GM12878 (cell line): Measurements from ENCODE around the gene BCL2. TPM values are rescaled to one million over a fixed set of nuclear protein-coding genes. Genes with fewer than 3 reads are reported as not detected.

Source experiments
- ATAC-seq: fragments of 200-7000 bp; cut with Tn5 transposase; 3 replicates; pipeline ENCODE4 v1.9.1; 2020; ENCODE audit warnings: mild to moderate bottlenecking, moderate library complexity
- BruUV-seq: library from RNA; stranded (reverse); fragments of 400-500 nt; replicated peaks from 2 replicates; lab custom pipeline; 2021; lab: Mats Ljungman, UMichigan
- CTCF ChIA-PET: fragments of 300-600 bp; sonication (Branson Sonifier 250); formaldehyde crosslinking; extraction: SDS; loops from one replicate; lab custom pipeline; 2021; ENCODE audit warnings: inconsistent platforms; lab: Yijun Ruan, JAX
- POLR2A ChIA-PET: fragments of 350-600 bp; formaldehyde crosslinking; extraction: SDS; loops from one replicate; lab custom pipeline; 2021; ENCODE audit warnings: inconsistent platforms; lab: Charles Lee
- RAD21 ChIA-PET: fragments of 300-600 bp; sonication (Branson Sonifier 250); formaldehyde crosslinking; loops from one replicate; lab custom pipeline; 2023; ENCODE audit warnings: antibody characterized with exemption; ENCODE audit not compliant: unreplicated experiment; lab: Charles Lee
- SMC1A ChIA-PET: fragments of 300-600 bp; sonication (Branson Sonifier 250); formaldehyde crosslinking; loops from one replicate; lab custom pipeline; 2023; ENCODE audit not compliant: unreplicated experiment, uncharacterized antibody; lab: Charles Lee
- DNase-seq: peaks from one replicate; pipeline ENCODE4 v3.0.0-alpha.2; 2011; ENCODE audit warnings: low read depth, low spot score
- FAIRE-seq: peaks from 3 replicates; lab custom pipeline; 2011; peaks lifted over from hg19 to GRCh38; lab: Jason Lieb, UNC
- H2AFZ ChIP-seq: 2 replicates; pipeline ENCODE4 v1.6.0; 2011; ENCODE audit warnings: low read depth, low read length, control low read depth; ENCODE audit not compliant: control insufficient read depth
- H3K27ac ChIP-seq: 2 replicates; pipeline ENCODE4 v1.5.1; 2011; ENCODE audit warnings: control low read depth; ENCODE audit not compliant: control insufficient read depth, insufficient read depth
- H3K27me3 ChIP-seq, 2 experiments: replicated peaks in 1 of 2; 2 replicates each; pipeline versions ENCODE4 v1.6.0 to v1.6.1; 2011; ENCODE audit warnings: low read length in 1 of 2; ENCODE audit not compliant: control insufficient read depth in 2 of 2, insufficient read depth in 2 of 2
- H3K36me3 ChIP-seq, 2 experiments: 2 replicates each; pipeline ENCODE4 v1.5.1; 2011; ENCODE audit warnings: low read length in 1 of 2; ENCODE audit not compliant: control insufficient read depth in 2 of 2, insufficient read depth in 2 of 2
- H3K4me1 ChIP-seq: 2 replicates; pipeline ENCODE4 v1.6.1; 2011; ENCODE audit warnings: mild to moderate bottlenecking, low read length, moderate library complexity, mixed read lengths; ENCODE audit not compliant: control insufficient read depth, insufficient read depth
- H3K4me2 ChIP-seq: 2 replicates; pipeline ENCODE4 v1.6.0; 2011; ENCODE audit warnings: control low read depth; ENCODE audit not compliant: control insufficient read depth, insufficient read depth
- H3K4me3 ChIP-seq: fragments of 200-600 bp; sonication (generic); 2 replicates; pipeline ENCODE4 v1.5.1; 2016
- H3K79me2 ChIP-seq: 2 replicates; pipeline ENCODE4 v1.6.0; 2011; ENCODE audit warnings: low read length; ENCODE audit not compliant: control insufficient read depth, insufficient read depth
- H3K9ac ChIP-seq: 2 replicates; pipeline ENCODE4 v1.8.0; 2011; ENCODE audit warnings: low read length, control low read depth, mixed read lengths; ENCODE audit not compliant: control insufficient read depth, insufficient read depth
- H3K9me3 ChIP-seq: replicated peaks from 3 replicates; pipeline ENCODE4 v1.5.1; 2011; ENCODE audit warnings: mild to moderate bottlenecking, low read length; ENCODE audit not compliant: control insufficient read depth, insufficient read depth
- H4K20me1 ChIP-seq: 2 replicates; pipeline ENCODE4 v1.6.0; 2011; ENCODE audit not compliant: control insufficient read depth, insufficient read depth
- BACH1 ChIP-seq: fragments of 450-650 bp; IDR thresholded peaks from 2 replicates; pipeline ENCODE4 v1.6.1; 2017; ENCODE audit warnings: mild to moderate bottlenecking, borderline replicate concordance
- BCL3 ChIP-seq: IDR thresholded peaks from 2 replicates; pipeline ENCODE4 v1.6.1; 2011; ENCODE audit warnings: borderline replicate concordance, low read depth, mild to moderate bottlenecking, moderate library complexity, low read length; ENCODE audit not compliant: insufficient read depth, poor library complexity, severe bottlenecking
- CHD4 ChIP-seq: fragments of 200-600 bp; sonication (generic); IDR thresholded peaks from 2 replicates; pipeline ENCODE4 v1.6.1; 2016; ENCODE audit warnings: mild to moderate bottlenecking
- CREB1 ChIP-seq: IDR thresholded peaks from 2 replicates; pipeline ENCODE4 v1.6.1; 2012; ENCODE audit warnings: low read depth, mild to moderate bottlenecking, inconsistent platforms
- ELK1 ChIP-seq: IDR thresholded peaks from 2 replicates; pipeline ENCODE4 v1.6.1; 2012; ENCODE audit warnings: low read depth, low read length, improper control_type of control experiment
- EP300 ChIP-seq, 2 experiments: fragments of 150-350 bp in 1 of 2; IDR thresholded peaks; 2 replicates each; pipeline ENCODE4 v1.6.1; 2011 to 2012; ENCODE audit warnings: low read depth in 2 of 2, low read length in 2 of 2, borderline replicate concordance in 1 of 2, improper control_type of control experiment in 1 of 2, inconsistent platforms in 1 of 2; ENCODE audit not compliant: control insufficient read depth in 1 of 2
- EZH2 ChIP-seq: IDR thresholded peaks from 2 replicates; pipeline ENCODE4 v1.6.1; 2012; ENCODE audit warnings: low read depth, mild to moderate bottlenecking, control low read depth, inconsistent platforms, low read length, borderline replicate concordance; ENCODE audit not compliant: control insufficient read depth
- IKZF1 ChIP-seq: fragments of 450-650 bp; conservative IDR thresholded peaks from 2 replicates; pipeline ENCODE4 v1.6.1; 2017; ENCODE audit warnings: antibody characterized with exemption, mild to moderate bottlenecking
- MXI1 ChIP-seq: fragments of 150-350 bp; IDR thresholded peaks from 2 replicates; pipeline ENCODE4 v1.6.1; 2011; ENCODE audit warnings: low read depth, mild to moderate bottlenecking, inconsistent platforms, low read length, improper control_type of control experiment
- PAX5 ChIP-seq: IDR thresholded peaks from 2 replicates; pipeline ENCODE4 v1.6.1; 2011; ENCODE audit warnings: low read depth, low read length, borderline replicate concordance
- RCOR1 ChIP-seq: conservative IDR thresholded peaks from 2 replicates; pipeline ENCODE4 v1.6.1; 2012; ENCODE audit warnings: low read depth, low read length, improper control_type of control experiment
- SMC3 ChIP-seq: IDR thresholded peaks from 2 replicates; pipeline ENCODE4 v1.6.1; 2011; ENCODE audit warnings: low read length, improper control_type of control experiment, borderline replicate concordance
- SREBF1 ChIP-seq: IDR thresholded peaks from 2 replicates; pipeline ENCODE4 v1.6.1; 2012; ENCODE audit warnings: mild to moderate bottlenecking, low read length
- TCF12 ChIP-seq: IDR thresholded peaks from 2 replicates; pipeline ENCODE4 v1.6.1; 2011; ENCODE audit warnings: low read depth, mild to moderate bottlenecking, low read length
- ZNF274 ChIP-seq: IDR thresholded peaks from one replicate; pipeline ENCODE4 v1.8.0; 2011; ENCODE audit not compliant: insufficient read length, insufficient read depth
- WGBS: methylation state at CpG from one replicate; pipeline ENCODE4 v1.1.6; 2016; ENCODE audit warnings: low lambda C conversion rate; ENCODE audit not compliant: insufficient replicate concordance, insufficient coverage; ENCODE audit errors: missing lambda C conversion rate; 5-methylcytosine and 5-hydroxymethylcytosine counted together
- in situ Hi-C: fragments of 300-500 bp; cut with MboI; formaldehyde crosslinking; loops from 9 replicates; pipeline ENCODE4 v1.14.3; 2018; ENCODE audit warnings: mixed read lengths
- intact Hi-C: fragments of 100-400 bp; cut with micrococcal nuclease; formaldehyde crosslinking; loops from one replicate; pipeline ENCODE4 v1.14.2; 2022; ENCODE audit not compliant: unreplicated experiment
- polyA plus RNA-seq, 11 experiments: library from polyadenylated mRNA; depleted of rRNA in 4 of 11; unstranded in 6 of 11; stranded (reverse) in 5 of 11; fragments of >200 nt; fragmentation: Nextera tagmentation in 4 of 11; fragmentation: Illumina TruSeq in 1 of 11; extraction: Ambion mirVana in 4 of 11; extraction: Trizol in 1 of 11; gene quantifications; 1 replicate in 1 of 11; 2 replicates in 10 of 11; pipeline versions ENCODE4 v1.2.1 to v1.2.3, GENCODE V29; 2011 to 2016; ENCODE audit warnings: inconsistent platforms in 2 of 11, missing spikeins in 2 of 11, low read depth in 1 of 11
- total RNA-seq, 4 experiments: library from RNA; depleted of rRNA in 3 of 4; stranded (reverse); fragments of >200 nt in 3 of 4; fragmentation: Illumina TruSeq in 1 of 4; extraction: Trizol in 1 of 4; gene quantifications; 2 replicates each; pipeline versions ENCODE4 v1.2.1 to v1.2.3, GENCODE V29; 2013 to 2021

Gene BCL2
- total and polyA plus RNA-seq, 10 of the 15 experiments (the other 5 are each of a cell fraction or from before 2014, with no cell fraction given) = 4.1 to 47.8 (median 19.3) TPM

GRCh38 chr18:63135101-63135500 lies 184.5 kb downstream of the BCL2 start (continued):
- TF ChIP-seq EZH2 (no peak), CREB1 (no peak), ELK1 (no peak), RCOR1 (no peak), TCF12 (no peak), SMC3 (no peak), ZNF274 (no peak), PAX5 (no peak)

- no peak for ATAC-seq
- CTCF ChIA-PET = interaction anchor here (0.7 to 13.9 kb wide), 18 partner anchors 9 to 307 kb away, joined by 3 to 416 read pairs (median 10); partner anchors contain the start of gene BCL2
- H3K36me3 ChIP-seq = peaks cover 1 to 17% of the 10 kb centered on the region in 2 experiments
- no peaks in the 10 kb centered on the region for H4K20me1 ChIP-seq
- POLR2A ChIA-PET = interaction anchor here (1.5 to 16.4 kb wide), 4 partner anchors 10 to 185 kb away, joined by 4 to 278 read pairs (median 17); partner anchors contain the start of gene BCL2
- peaks cover 33% of the 10 kb centered on the region for H3K4me1 ChIP-seq
- no peak overlapping the region for H2AFZ ChIP-seq
- intact Hi-C loops = loop anchor here (5.0 kb wide), 1 partner anchor 304 kb away; no protein-coding TSS in a partner anchor
- no TSS peak for BruUV-seq
- no peak for FAIRE-seq
- RAD21 ChIA-PET = interaction anchor here (1.0 to 14.2 kb wide), 13 partner anchors 10 to 190 kb away, joined by 3 to 463 read pairs (median 13); partner anchors contain the start of gene BCL2
- DNase-seq = no peak
- in situ Hi-C loops = no loop called here
- H3K9ac ChIP-seq = no peak overlapping the region
- 98% methylated on average over 8 of the region's 8 CpGs for WGBS
- no peak overlapping the region for H3K4me3 ChIP-seq
- no peaks in the 10 kb centered on the region for H3K27me3 ChIP-seq
- H3K27ac ChIP-seq = no peak overlapping the region
- no peaks in the 10 kb centered on the region for H3K9me3 ChIP-seq
- H3K79me2 ChIP-seq = peaks cover 56% of the 10 kb centered on the region
- H3K4me2 ChIP-seq = no peak overlapping the region
- SMC1A ChIA-PET = interaction anchor here (0.6 to 4.0 kb wide), 20 partner anchors 10 to 208 kb away, joined by 3 to 125 read pairs (median 6); partner anchors contain the start of gene BCL2
- no peak for TF ChIP-seq BCL3
- TF ChIP-seq CHD4 = no peak
- TF ChIP-seq MXI1 = no peak
- no peak for TF ChIP-seq BACH1
- TF ChIP-seq EP300 (IDR thresholded peaks at IDR 0.05; ENCODE audit: borderline replicate concordance in 1 of 2, control insufficient read depth in 1 of 2, low read depth in 2 of 2, low read length in 2 of 2) = no peak
- TF ChIP-seq ELK1 = no peak
- no peak for TF ChIP-seq SREBF1
- no peak for TF ChIP-seq IKZF1
Measured at GRCh38 chr18:63132819-63133200, 186.8 kb downstream of the BCL2 start.
